ENCODE data around the gene TPH2.

The TPH2 gene

GRCh38 chr12:72071030-72071429 is 132.4 kb downstream of the TPH2 start:
- in situ Hi-C loops (cut with HindIII; ENCODE audit: low sequenced_read_pairs) = no loop called here
- DNase-seq (ENCODE audit: low read depth) = no peak
- TF ChIP-seq CTCF (IDR thresholded peaks at IDR 0.05; ENCODE audit: low read depth, low read length, missing control alignments) = no peak
- H3K4me3 ChIP-seq (ENCODE audit: low read depth, low read length) = no peak overlapping the region

- no peak overlapping the region for H3K4me3 ChIP-seq (ENCODE audit: low read depth, low read length)
- DNase-seq (ENCODE audit: low read depth) = no peak
- in situ Hi-C loops (cut with HindIII; ENCODE audit: low sequenced_read_pairs) = no loop called here
- TF ChIP-seq CTCF (IDR thresholded peaks at IDR 0.05; ENCODE audit: low read depth, low read length, missing control alignments) = no peak
Observed at GRCh38 chr12:72072592-72073212, 134.1 kb downstream of the TPH2 start.

- no peak overlapping the region for H3K4me3 ChIP-seq (ENCODE audit: low read depth, low read length)
- no peak for TF ChIP-seq CTCF (IDR thresholded peaks at IDR 0.05; ENCODE audit: low read depth, low read length, missing control alignments)
- in situ Hi-C loops (cut with HindIII; ENCODE audit: low sequenced_read_pairs) = no loop called here
- no peak for DNase-seq (ENCODE audit: low read depth)
Observed at GRCh38 chr12:72074065-72074464, 135.4 kb downstream of the TPH2 start.

- no peak for DNase-seq (ENCODE audit: low read depth)
- TF ChIP-seq CTCF (IDR thresholded peaks at IDR 0.05; ENCODE audit: low read depth, low read length, missing control alignments) = no peak
- in situ Hi-C loops (cut with HindIII; ENCODE audit: low sequenced_read_pairs) = no loop called here
- H3K4me3 ChIP-seq (ENCODE audit: low read depth, low read length) = no peak overlapping the region
Observed at GRCh38 chr12:72074956-72075355, 136.3 kb downstream of the TPH2 start.

GRCh38 chr12:72075401-72075800 is 136.8 kb downstream of the TPH2 start:
- TF ChIP-seq CTCF (IDR thresholded peaks at IDR 0.05; ENCODE audit: low read depth, low read length, missing control alignments) = no peak
- H3K4me3 ChIP-seq (ENCODE audit: low read depth, low read length) = no peak overlapping the region
- in situ Hi-C loops (cut with HindIII; ENCODE audit: low sequenced_read_pairs) = no loop called here
- DNase-seq (ENCODE audit: low read depth) = no peak

GRCh38 chr12:72075891-72076557 is 137.4 kb downstream of the TPH2 start:
- DNase-seq (ENCODE audit: low read depth) = no peak
- no peak overlapping the region for H3K4me3 ChIP-seq (ENCODE audit: low read depth, low read length)
- in situ Hi-C loops (cut with HindIII; ENCODE audit: low sequenced_read_pairs) = no loop called here

More at GRCh38 chr12:72075891-72076557, 137.4 kb downstream of the TPH2 start:
- TF ChIP-seq CTCF (IDR thresholded peaks at IDR 0.05; ENCODE audit: low read depth, low read length, missing control alignments) = no peak

All from astrocyte of the cerebellum (primary cell).